ENCODE measurements around the gene TBC1D8. TPM values are rescaled to one million over a fixed set of nuclear protein-coding genes. Genes with fewer than 3 reads are reported as not detected.

Gene TBC1D8
- total RNA-seq, 2 donors from 2014 or later = 63.8 to 111 TPM

- TF ChIP-seq POLR2A (IDR thresholded peaks at IDR 0.05) = no peak
- TF ChIP-seq CTCF (IDR thresholded peaks at IDR 0.05) = no peak
- 48 to 62% methylated on average over 7 of the region's 7 CpGs for WGBS, 2 donors
- Histone ChIP-seq H3K36me3 (replicated peaks in 1 of 2; ENCODE audit: insufficient read depth in 1 of 2, low read depth in 2 of 2) (no peaks in the 10 kb centered on the region), H3K4me1 (peaks cover 66% of the 10 kb centered on the region), H3K9me3 (no peaks in the 10 kb centered on the region), H3K27ac (no peak overlapping the region), H3K27me3 (no peaks in the 10 kb centered on the region), H3K4me3 (no peak overlapping the region)
- ATAC-seq (no peak), DNase-seq (no peak)
- intact Hi-C loops (cut with DNase I) = no loop called here
These were observed 10.1 kb downstream of the TBC1D8 start for GRCh38 chr2:101140978-101141655.

GRCh38 chr2:101140237-101140636 lies 10.9 kb downstream of the TBC1D8 start:
- H3K9me3 ChIP-seq = no peaks in the 10 kb centered on the region
- DNase-seq (no peak), ATAC-seq (no peak)
- intact Hi-C loops (cut with DNase I) = no loop called here
- H3K27me3 ChIP-seq = no peaks in the 10 kb centered on the region
- H3K27ac ChIP-seq = no peak overlapping the region
- H3K4me3 ChIP-seq = no peak overlapping the region
- 40 to 46% methylated on average over 7 of the region's 7 CpGs for WGBS, 2 donors
- TF ChIP-seq CTCF (IDR thresholded peaks at IDR 0.05) (no peak), POLR2A (IDR thresholded peaks at IDR 0.05) (no peak)
- H3K4me1 ChIP-seq = peaks cover 68% of the 10 kb centered on the region
- no peaks in the 10 kb centered on the region for H3K36me3 ChIP-seq (replicated peaks in 1 of 2; ENCODE audit: insufficient read depth in 1 of 2, low read depth in 2 of 2)

- Histone ChIP-seq H3K27ac (no peak overlapping the region), H3K9me3 (no peaks in the 10 kb centered on the region), H3K4me1 (peaks cover 68% of the 10 kb centered on the region), H3K4me3 (no peak overlapping the region), H3K36me3 (replicated peaks in 1 of 2; ENCODE audit: insufficient read depth in 1 of 2, low read depth in 2 of 2) (no peaks in the 10 kb centered on the region), H3K27me3 (no peaks in the 10 kb centered on the region)
- ATAC-seq = no peak
- intact Hi-C loops (cut with DNase I) = no loop called here
- WGBS, 2 donors = 92 to 95% methylated on average over 4 of the region's 4 CpGs
- no peak for TF ChIP-seq CTCF (IDR thresholded peaks at IDR 0.05)
- no peak for TF ChIP-seq POLR2A (IDR thresholded peaks at IDR 0.05)
- no peak for DNase-seq
These were observed 11.7 kb downstream of the TBC1D8 start for GRCh38 chr2:101139495-101139894.

GRCh38 chr2:101135412-101136296 lies 15.5 kb downstream of the TBC1D8 start:
- H3K36me3 ChIP-seq (replicated peaks in 1 of 2; ENCODE audit: insufficient read depth in 1 of 2, low read depth in 2 of 2) = no peaks in the 10 kb centered on the region
- peak overlapping the region; percentile 28 to 67 (median 44) for H3K27ac ChIP-seq
- no peak overlapping the region for H3K4me3 ChIP-seq
- ATAC-seq (peak; percentile 81), DNase-seq (peak; percentile 60 to 73 (median 64))
- H3K4me1 ChIP-seq = peaks cover 51% of the 10 kb centered on the region
- no peaks in the 10 kb centered on the region for H3K9me3 ChIP-seq
- WGBS, 2 donors = 47 to 59% methylated on average over 8 to 9 of the region's 9 CpGs
- no peaks in the 10 kb centered on the region for H3K27me3 ChIP-seq
- intact Hi-C loops (cut with DNase I) = no loop called here
- TF ChIP-seq CTCF (IDR thresholded peaks at IDR 0.05) (no peak), POLR2A (IDR thresholded peaks at IDR 0.05) (peak in 2 of 3 donors; percentile 43 to 46)

Data from body of pancreas (tissue), 4 donors.